GM23338 (cell line): ENCODE results near the gene CYP46A1.

ENCODE experiments used
- CREB1 ChIP-seq: fragments of 250-450 bp; sonication (Bioruptor Pico); IDR thresholded peaks from 2 replicates; pipeline ENCODE4 v1.5.0; 2020; ENCODE audit warnings: low read depth, mild to moderate bottlenecking, moderate library complexity
- ETS1 ChIP-seq: IDR thresholded peaks from 2 replicates; pipeline ENCODE4 v1.6.1; 2016; ENCODE audit warnings: antibody characterized with exemption
- EZH2 ChIP-seq: fragments of 200-600 bp; sonication (generic); IDR thresholded peaks from one replicate; pipeline ENCODE4 v1.8.0; 2017; ENCODE audit warnings: antibody characterized with exemption, mild to moderate bottlenecking, low read depth; ENCODE audit not compliant: unreplicated experiment
- EZH2phosphoT487 ChIP-seq: fragments of 200-600 bp; sonication (generic); IDR thresholded peaks from one replicate; pipeline ENCODE4 v1.8.1; 2018; ENCODE audit warnings: antibody characterized with exemption; ENCODE audit not compliant: unreplicated experiment
- JUNB ChIP-seq: IDR thresholded peaks from one replicate; pipeline ENCODE4 v1.6.1; 2016; ENCODE audit warnings: antibody characterized with exemption; ENCODE audit not compliant: unreplicated experiment
- POLR2AphosphoS5 ChIP-seq: IDR thresholded peaks from 2 replicates; pipeline ENCODE4 v1.6.1; 2016; ENCODE audit warnings: antibody characterized with exemption, low read depth
- ZNF114 ChIP-seq: fragments of 250-450 bp; sonication (Bioruptor Pico); IDR thresholded peaks from 2 replicates; pipeline ENCODE4 v1.5.0; 2020; ENCODE audit warnings: mild to moderate bottlenecking, moderate library complexity
- ZNF331 ChIP-seq: fragments of 250-450 bp; sonication (Bioruptor Pico); IDR thresholded peaks from 2 replicates; pipeline ENCODE4 v1.5.0; 2020; ENCODE audit warnings: low read depth, mild to moderate bottlenecking, moderate library complexity
- TF ChIP-seq, protein P1 (sequence below), 2 experiments: fragments of 200-600 bp in 1 of 2; sonication (generic) in 1 of 2; conservative IDR thresholded peaks; 2 replicates each; pipeline versions ENCODE4 v1.5.1 to v1.6.1; 2016 to 2017; ENCODE audit warnings: antibody characterized with exemption in 2 of 2, low read depth in 2 of 2, mild to moderate bottlenecking in 2 of 2, moderate library complexity in 1 of 2
- TF ChIP-seq, protein P2 (sequence below): IDR thresholded peaks from one replicate; pipeline ENCODE4 v1.6.1; 2018; ENCODE audit warnings: antibody characterized with exemption; ENCODE audit not compliant: unreplicated experiment

DNA sequence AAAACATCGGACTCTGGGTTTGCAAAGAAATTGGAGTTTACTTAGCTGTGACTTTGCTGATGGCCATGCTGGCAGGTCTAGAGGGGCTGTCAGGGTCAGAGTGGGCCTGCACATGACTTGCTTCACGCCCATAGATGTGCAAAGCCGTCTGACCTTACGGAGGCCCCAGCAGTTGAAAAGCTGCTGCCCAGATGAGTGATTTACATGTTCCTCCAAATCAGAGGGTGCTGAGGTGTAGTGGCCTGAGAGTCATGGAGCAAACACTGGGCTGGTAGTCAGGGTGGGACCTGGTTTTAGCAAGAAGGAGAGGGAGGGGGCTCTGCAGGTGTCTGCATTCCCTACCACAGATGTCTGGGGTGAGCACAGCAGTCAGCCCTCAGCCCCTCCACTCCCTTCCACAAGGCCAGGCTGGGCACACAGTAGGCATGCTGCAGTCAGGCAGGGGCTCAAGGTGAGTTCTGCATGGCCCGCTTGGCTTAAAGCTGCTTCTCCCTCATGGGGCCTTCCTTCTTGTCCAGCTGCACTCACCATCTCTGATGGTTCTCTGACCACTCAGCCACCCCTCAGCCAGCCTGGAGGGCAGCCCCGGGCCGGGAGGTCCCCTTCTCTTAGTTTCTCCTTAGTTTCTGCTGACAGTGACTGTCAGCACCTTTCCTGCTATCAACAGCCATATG lies 74.9 kb downstream of the CYP46A1 start:
- TF ChIP-seq POLR2AphosphoS5 (no peak), EZH2 (no peak), CREB1 (no peak), EZH2phosphoT487 (no peak), JUNB (no peak), ZNF331 (no peak), ZNF114 (CRISPR knock-in tag) (no peak), ETS1 (no peak)
- TF ChIP-seq, protein P1, sequence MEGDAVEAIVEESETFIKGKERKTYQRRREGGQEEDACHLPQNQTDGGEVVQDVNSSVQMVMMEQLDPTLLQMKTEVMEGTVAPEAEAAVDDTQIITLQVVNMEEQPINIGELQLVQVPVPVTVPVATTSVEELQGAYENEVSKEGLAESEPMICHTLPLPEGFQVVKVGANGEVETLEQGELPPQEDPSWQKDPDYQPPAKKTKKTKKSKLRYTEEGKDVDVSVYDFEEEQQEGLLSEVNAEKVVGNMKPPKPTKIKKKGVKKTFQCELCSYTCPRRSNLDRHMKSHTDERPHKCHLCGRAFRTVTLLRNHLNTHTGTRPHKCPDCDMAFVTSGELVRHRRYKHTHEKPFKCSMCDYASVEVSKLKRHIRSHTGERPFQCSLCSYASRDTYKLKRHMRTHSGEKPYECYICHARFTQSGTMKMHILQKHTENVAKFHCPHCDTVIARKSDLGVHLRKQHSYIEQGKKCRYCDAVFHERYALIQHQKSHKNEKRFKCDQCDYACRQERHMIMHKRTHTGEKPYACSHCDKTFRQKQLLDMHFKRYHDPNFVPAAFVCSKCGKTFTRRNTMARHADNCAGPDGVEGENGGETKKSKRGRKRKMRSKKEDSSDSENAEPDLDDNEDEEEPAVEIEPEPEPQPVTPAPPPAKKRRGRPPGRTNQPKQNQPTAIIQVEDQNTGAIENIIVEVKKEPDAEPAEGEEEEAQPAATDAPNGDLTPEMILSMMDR (conservative IDR thresholded peaks at IDR 0.05; ENCODE audit: low read depth in 2 of 2), result no peak
- TF ChIP-seq, protein P2, sequence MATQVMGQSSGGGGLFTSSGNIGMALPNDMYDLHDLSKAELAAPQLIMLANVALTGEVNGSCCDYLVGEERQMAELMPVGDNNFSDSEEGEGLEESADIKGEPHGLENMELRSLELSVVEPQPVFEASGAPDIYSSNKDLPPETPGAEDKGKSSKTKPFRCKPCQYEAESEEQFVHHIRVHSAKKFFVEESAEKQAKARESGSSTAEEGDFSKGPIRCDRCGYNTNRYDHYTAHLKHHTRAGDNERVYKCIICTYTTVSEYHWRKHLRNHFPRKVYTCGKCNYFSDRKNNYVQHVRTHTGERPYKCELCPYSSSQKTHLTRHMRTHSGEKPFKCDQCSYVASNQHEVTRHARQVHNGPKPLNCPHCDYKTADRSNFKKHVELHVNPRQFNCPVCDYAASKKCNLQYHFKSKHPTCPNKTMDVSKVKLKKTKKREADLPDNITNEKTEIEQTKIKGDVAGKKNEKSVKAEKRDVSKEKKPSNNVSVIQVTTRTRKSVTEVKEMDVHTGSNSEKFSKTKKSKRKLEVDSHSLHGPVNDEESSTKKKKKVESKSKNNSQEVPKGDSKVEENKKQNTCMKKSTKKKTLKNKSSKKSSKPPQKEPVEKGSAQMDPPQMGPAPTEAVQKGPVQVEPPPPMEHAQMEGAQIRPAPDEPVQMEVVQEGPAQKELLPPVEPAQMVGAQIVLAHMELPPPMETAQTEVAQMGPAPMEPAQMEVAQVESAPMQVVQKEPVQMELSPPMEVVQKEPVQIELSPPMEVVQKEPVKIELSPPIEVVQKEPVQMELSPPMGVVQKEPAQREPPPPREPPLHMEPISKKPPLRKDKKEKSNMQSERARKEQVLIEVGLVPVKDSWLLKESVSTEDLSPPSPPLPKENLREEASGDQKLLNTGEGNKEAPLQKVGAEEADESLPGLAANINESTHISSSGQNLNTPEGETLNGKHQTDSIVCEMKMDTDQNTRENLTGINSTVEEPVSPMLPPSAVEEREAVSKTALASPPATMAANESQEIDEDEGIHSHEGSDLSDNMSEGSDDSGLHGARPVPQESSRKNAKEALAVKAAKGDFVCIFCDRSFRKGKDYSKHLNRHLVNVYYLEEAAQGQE, result no peak
